ENCODE results near the gene SPTLC2.
"Not testable (repeated sequence)": the region's sequence is repeated elsewhere in the genome, so short reads cannot be mapped to it uniquely, and the experiment has no call there.

The SPTLC2 gene

GRCh38 chr14:77622366-77622961, 6.0 kb upstream of the SPTLC2 start:
- no peak for DNase-seq

- DNase-seq, result no peak
These were observed 3.9 kb upstream of the SPTLC2 start for GRCh38 chr14:77620222-77620870.

- DNase-seq, result no peak
These were observed 2.0 kb upstream of the SPTLC2 start for GRCh38 chr14:77618381-77618970.

GRCh38 chr14:77616133-77616453, 344 bp downstream of the SPTLC2 start:
- DNase-seq, result no peak

- peak; percentile 23 for DNase-seq
These were observed 890 bp downstream of the SPTLC2 start for GRCh38 chr14:77615361-77616132.

GRCh38 chr14:77613201-77613600, 3.2 kb downstream of the SPTLC2 start:
- DNase-seq, result no peak

- DNase-seq, result no peak
These were observed 4.3 kb downstream of the SPTLC2 start for GRCh38 chr14:77612011-77612620.

- DNase-seq, result no peak
These were observed 5.9 kb downstream of the SPTLC2 start for GRCh38 chr14:77610553-77610952.

- no peak for DNase-seq
These were observed 6.5 kb downstream of the SPTLC2 start for GRCh38 chr14:77609922-77610321.

GRCh38 chr14:77607741-77608302, 8.6 kb downstream of the SPTLC2 start:
- DNase-seq, result no peak

GRCh38 chr14:77605392-77605972, 11.0 kb downstream of the SPTLC2 start:
- no peak for DNase-seq

GRCh38 chr14:77603654-77604255, 12.7 kb downstream of the SPTLC2 start:
- peak; percentile 9 for DNase-seq

- no peak for DNase-seq
These were observed 13.4 kb downstream of the SPTLC2 start for GRCh38 chr14:77603031-77603430.

GRCh38 chr14:77601846-77602619, 14.4 kb downstream of the SPTLC2 start:
- no peak for DNase-seq

GRCh38 chr14:77599889-77600288, 16.5 kb downstream of the SPTLC2 start:
- DNase-seq, result no peak

- no peak for DNase-seq
These were observed 17.9 kb downstream of the SPTLC2 start for GRCh38 chr14:77598366-77599070.

- no peak for DNase-seq
These were observed 22.9 kb downstream of the SPTLC2 start for GRCh38 chr14:77593501-77593961.

GRCh38 chr14:77590845-77591485, 25.5 kb downstream of the SPTLC2 start:
- DNase-seq, result no peak

- no peak for DNase-seq
These were observed 27.3 kb downstream of the SPTLC2 start for GRCh38 chr14:77589099-77589498.

GRCh38 chr14:77588411-77589025, 27.9 kb downstream of the SPTLC2 start:
- DNase-seq, result not testable (repeated sequence)

Data from stimulated activated CD4-positive, alpha-beta T cell treated with anti-CD3 and anti-CD28 coated beads, Interleukin-15, amount 100 ng/mL, for 24 hours (primary cell).